ENCODE data around the gene KIAA0513.

- TF ChIP-seq CTCF (IDR thresholded peaks at IDR 0.05) (peak in 2 of 5 experiments; percentile 2 to 40), EP300 (IDR thresholded peaks at IDR 0.05) (peak; percentile 75 to 98), POLR2A (IDR thresholded peaks at IDR 0.05) (peak; percentile 84 to 94)
Observed at GRCh38 chr16:85010931-85011845, 16.4 kb upstream of the KIAA0513 start, which contains the start of gene ZDHHC7.

All from tibial nerve (tissue), 4 donors.